B cell (primary cell): Measurements from ENCODE around the gene PARN. TPM values are rescaled to one million over a fixed set of nuclear protein-coding genes. Genes with fewer than 3 reads are reported as not detected.
A peak's percentile ranks its signal among the peaks of the same experiment; 100 is the strongest.
"Not testable (repeated sequence)": the region's sequence is repeated elsewhere in the genome, so short reads cannot be mapped to it uniquely, and the experiment has no call there.

ENCODE experiments used
- ATAC-seq: fragments of 200-7000 bp; cut with Tn5 transposase; one replicate; pipeline ENCODE4 v1.10.0; 2021; ENCODE audit warnings: low read depth, mild to moderate bottlenecking, moderate number of reproducible peaks, moderate library complexity
- CTCF ChIA-PET: fragments of 350-600 bp; sonication (Branson Sonifier 250); formaldehyde crosslinking; loops from one replicate; lab custom pipeline; 2021; ENCODE audit warnings: antibody characterized with exemption, inconsistent platforms; lab: Charles Lee
- POLR2A ChIA-PET: fragments of 350-600 bp; sonication (Branson Sonifier 250); formaldehyde crosslinking; loops from one replicate; lab custom pipeline; 2021; ENCODE audit warnings: antibody characterized with exemption; lab: Charles Lee
- DNase-seq: peaks from one replicate; pipeline ENCODE4 v3.0.0; 2013
- H2AFZ ChIP-seq: 2 replicates; pipeline ENCODE4 v1.6.1; 2012; ENCODE audit warnings: mild to moderate bottlenecking, low read depth, low read length; ENCODE audit not compliant: insufficient read depth, poor library complexity, severe bottlenecking
- H3K27ac ChIP-seq, 2 donors: 1 replicate in 1 of 2; 2 replicates in 1 of 2; pipeline ENCODE4 v1.5.1; 2012 to 2013; ENCODE audit warnings: low read length in 2 of 2, mild to moderate bottlenecking in 2 of 2, moderate library complexity in 1 of 2
- H3K27me3 ChIP-seq, 4 experiments: fragments of 200-600 bp in 1 of 4; sonication (generic) in 1 of 4; replicated peaks in 1 of 4; 1 replicate in 2 of 4; 2 replicates in 2 of 4; pipeline versions ENCODE4 v1.6.1 to v1.7.0; 2013 to 2016; ENCODE audit warnings: low read length in 3 of 4, mild to moderate bottlenecking in 2 of 4, mixed read lengths in 1 of 4, moderate library complexity in 1 of 4; ENCODE audit not compliant: insufficient read depth in 4 of 4, control insufficient read depth in 3 of 4; ENCODE audit errors: control extremely low read depth in 1 of 4
- H3K36me3 ChIP-seq, 2 experiments: replicated peaks in 1 of 2; 1 replicate in 1 of 2; 2 replicates in 1 of 2; pipeline versions ENCODE4 v1.6.1 to v1.7.1; 2013; ENCODE audit warnings: low read length in 1 of 2; ENCODE audit not compliant: insufficient read depth in 2 of 2, control insufficient read depth in 1 of 2; ENCODE audit errors: control extremely low read depth in 1 of 2, extremely low read depth in 1 of 2
- H3K4me1 ChIP-seq, 2 donors: fragments of 200-600 bp in 1 of 2; sonication (generic) in 1 of 2; 1 replicate in 1 of 2; 2 replicates in 1 of 2; pipeline versions ENCODE4 v1.5.1 to v1.6.1; 2013 to 2017; ENCODE audit warnings: low read length in 2 of 2; ENCODE audit not compliant: control insufficient read depth in 2 of 2, insufficient read depth in 2 of 2
- H3K4me2 ChIP-seq: replicated peaks from 2 replicates; pipeline ENCODE3; 2012; ENCODE audit warnings: mild to moderate bottlenecking, low read depth, low read length; ENCODE audit not compliant: poor library complexity, severe bottlenecking
- H3K4me3 ChIP-seq, 5 experiments: fragments of 200-600 bp in 1 of 5; sonication (generic) in 1 of 5; 1 replicate in 3 of 5; 2 replicates in 2 of 5; pipeline versions ENCODE4 v1.5.1 to v1.7.0; 2011 to 2016; ENCODE audit warnings: low read length in 4 of 5, mild to moderate bottlenecking in 4 of 5, low read depth in 2 of 5, control low read depth in 1 of 5, moderate library complexity in 1 of 5; ENCODE audit not compliant: insufficient read depth in 1 of 5; ENCODE audit errors: control extremely low read depth in 1 of 5, extremely low read depth in 1 of 5
- H3K79me2 ChIP-seq: fragments of 200-600 bp; sonication (generic); one replicate; pipeline ENCODE4 v1.6.0; 2016; ENCODE audit warnings: low read length; ENCODE audit not compliant: control insufficient read depth, insufficient read depth
- H3K9ac ChIP-seq: fragments of 200-600 bp; sonication (generic); 2 replicates; pipeline ENCODE4 v1.6.1; 2017; ENCODE audit warnings: mild to moderate bottlenecking, low read length, moderate library complexity
- H3K9me3 ChIP-seq, 3 donors: one replicate each; pipeline versions ENCODE4 v1.6.1 to v1.7.1; 2013; ENCODE audit warnings: low read length in 2 of 3; ENCODE audit not compliant: control insufficient read depth in 2 of 3, insufficient read depth in 1 of 3; ENCODE audit errors: control extremely low read depth in 1 of 3
- H4K20me1 ChIP-seq: 2 replicates; pipeline ENCODE4 v1.6.0; 2012; ENCODE audit warnings: mild to moderate bottlenecking, low read length; ENCODE audit not compliant: insufficient read depth, control insufficient read depth, poor library complexity, severe bottlenecking
- H3K27ac Mint-ChIP-seq: one replicate; pipeline ENCODE4 v1.8.0; 2021; ENCODE audit warnings: mixed read lengths
- H3K27me3 Mint-ChIP-seq: one replicate; pipeline ENCODE4 v1.8.0; 2021; ENCODE audit warnings: mixed read lengths
- H3K4me1 Mint-ChIP-seq: one replicate; pipeline ENCODE4 v1.8.0; 2021; ENCODE audit warnings: mixed read lengths
- H3K4me3 Mint-ChIP-seq: one replicate; pipeline ENCODE4 v1.8.0; 2021; ENCODE audit warnings: mixed read lengths
- H3K9me3 Mint-ChIP-seq: one replicate; pipeline ENCODE4 v1.8.0; 2022; ENCODE audit warnings: mixed read lengths; ENCODE audit not compliant: insufficient read depth
- CTCF ChIP-seq: fragments of 200-600 bp; IDR thresholded peaks from one replicate; pipeline ENCODE4 v1.8.0; 2022; ENCODE audit warnings: antibody characterized with exemption, mild to moderate bottlenecking
- EZH2 ChIP-seq: IDR thresholded peaks from 2 replicates; pipeline ENCODE4 v1.6.1; 2012; ENCODE audit warnings: borderline replicate concordance, low read depth, mild to moderate bottlenecking, moderate library complexity, low read length; ENCODE audit not compliant: insufficient read depth, poor library complexity, severe bottlenecking
- WGBS: methylation state at CpG from one replicate; pipeline ENCODE4 v1.1.5; 2013; ENCODE audit warnings: missing lambda C conversion rate; ENCODE audit not compliant: insufficient coverage; 5-methylcytosine and 5-hydroxymethylcytosine counted together
- intact Hi-C: fragments of 100-400 bp; cut with micrococcal nuclease; formaldehyde crosslinking; loops from one replicate; pipeline ENCODE4 v1.10.0; 2022
- polyA plus RNA-seq: library from polyadenylated mRNA; depleted of rRNA; stranded (reverse); fragments of >200 nt; gene quantifications from 2 replicates; pipeline ENCODE4 v1.2.3, GENCODE V29; 2012
- total RNA-seq, 2 donors: library from RNA; stranded (reverse); fragments of 120-200 nt in 1 of 2; gene quantifications; 1 replicate in 1 of 2; 2 replicates in 1 of 2; pipeline versions ENCODE4 v1.2.3 to v1.2.4, GENCODE V29; 2013 to 2022

Gene PARN
- total and polyA plus RNA-seq, 2 donors (not counting 1 experiment from before 2014, with no cell fraction given) = 25.3 to 62.2 TPM

GRCh38 chr16:14630620-14631330 lies 715 bp upstream of the PARN start:
- H3K36me3 ChIP-seq = peaks cover 5 to 25% of the 10 kb centered on the region in 2 experiments
- CTCF ChIA-PET, H3K27me3 ChIP-seq, H3K9me3 ChIP-seq, ATAC-seq, DNase-seq, H3K27me3 Mint-ChIP-seq, POLR2A ChIA-PET, H3K9me3 Mint-ChIP-seq: not testable (repeated sequence)
- H3K27ac Mint-ChIP-seq = peak overlapping the region; percentile 89
- peaks cover 23% of the 10 kb centered on the region for H4K20me1 ChIP-seq
- 83% methylated on average over 14 of the region's 29 CpGs for WGBS
- peak overlapping the region; percentile 78 for H3K4me2 ChIP-seq
- peak overlapping the region; percentile 64 for H2AFZ ChIP-seq
- H3K4me3 Mint-ChIP-seq = peak overlapping the region; percentile 100
- intact Hi-C loops = loop anchor here (1.0 to 10.0 kb wide), 3 partner anchors 345 to 1257 kb away; partner anchors contain the start of genes CEP20 and RRN3
- H3K79me2 ChIP-seq = peaks cover 70% of the 10 kb centered on the region
- peak overlapping the region; percentile 87 to 93 for H3K27ac ChIP-seq
- peaks cover 38 to 45% of the 10 kb centered on the region in 2 donors for H3K4me1 ChIP-seq
- peak overlapping the region; percentile 7 to 48 (median 42) for H3K4me3 ChIP-seq
- peaks cover 47% of the 10 kb centered on the region for H3K4me1 Mint-ChIP-seq
- peak overlapping the region; percentile 82 for H3K9ac ChIP-seq

GRCh38 chr16:14629612-14629918 lies 495 bp downstream of the PARN start:
- H3K4me1 ChIP-seq = peaks cover 34 to 42% of the 10 kb centered on the region in 2 donors

More at GRCh38 chr16:14629612-14629918, 495 bp downstream of the PARN start:
- no peak for ATAC-seq
- Histone ChIP-seq H3K4me2 (peak overlapping the region; percentile 78), H3K9me3 (peaks cover 0 to 9% (median 0%) of the 10 kb centered on the region in 3 donors), H3K9ac (peak overlapping the region; percentile 82), H3K27ac (peak overlapping the region; percentile 89 to 93), H2AFZ (peak overlapping the region; percentile 64), H3K79me2 (peaks cover 60% of the 10 kb centered on the region), H3K27me3 (no peaks in the 10 kb centered on the region), H3K4me3 (peak overlapping the region; percentile 73 to 94 (median 86)), H3K36me3 (peaks cover 9 to 36% of the 10 kb centered on the region in 2 experiments), H4K20me1 (peaks cover 12% of the 10 kb centered on the region)
- Mint-ChIP-seq H3K27me3 (no peaks in the 10 kb centered on the region), H3K27ac (peak overlapping the region; percentile 89), H3K4me1 (peaks cover 43% of the 10 kb centered on the region), H3K4me3 (peak overlapping the region; percentile 81), H3K9me3 (peaks cover 3% of the 10 kb centered on the region)
- WGBS = 4% methylated on average over 17 of the region's 17 CpGs
- CTCF ChIA-PET = interaction anchor here (0.5 kb wide), 1 partner anchor 12 kb away, joined by 3 read pairs; no protein-coding TSS in a partner anchor
- intact Hi-C loops = no loop called here
- TF ChIP-seq EZH2 (no peak), CTCF (no peak)
- POLR2A ChIA-PET = interaction anchor here (0.6 kb wide), 1 partner anchor 194 kb away, joined by 10 read pairs; no protein-coding TSS in a partner anchor
- no peak for DNase-seq
